KG1 (cell line): Measurements from ENCODE around the gene KLHL2.

Experiments used
- DNase-seq: peaks from one replicate; lab custom pipeline; 2025; lab: John Stamatoyannopoulos, UW

KLHL2 gene

DNA sequence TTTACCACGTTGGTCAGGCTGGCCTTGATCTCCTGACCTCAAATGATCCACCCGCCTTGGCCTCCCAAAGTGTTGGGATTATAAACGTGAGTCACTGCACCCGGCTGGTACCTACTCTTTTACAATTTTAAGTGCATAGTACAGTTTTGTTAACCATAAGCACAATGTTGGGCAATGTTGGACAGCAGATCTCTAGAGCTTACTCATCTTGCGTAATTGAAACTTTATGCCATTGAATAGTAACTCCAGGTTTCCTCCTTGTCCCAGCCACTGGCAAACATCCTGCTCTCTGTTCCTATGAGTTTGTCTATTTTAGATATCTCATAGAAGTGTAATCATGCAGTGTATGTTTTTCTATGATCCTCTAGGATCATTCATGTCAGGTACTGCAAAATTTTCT lies 162.2 kb downstream of the KLHL2 start:
- no peak for DNase-seq

- no peak for DNase-seq
These were observed 163.2 kb downstream of the KLHL2 start for GRCh38 chr4:165370530-165370929.
